ENCODE results near the gene NDUFAB1.

DNA sequence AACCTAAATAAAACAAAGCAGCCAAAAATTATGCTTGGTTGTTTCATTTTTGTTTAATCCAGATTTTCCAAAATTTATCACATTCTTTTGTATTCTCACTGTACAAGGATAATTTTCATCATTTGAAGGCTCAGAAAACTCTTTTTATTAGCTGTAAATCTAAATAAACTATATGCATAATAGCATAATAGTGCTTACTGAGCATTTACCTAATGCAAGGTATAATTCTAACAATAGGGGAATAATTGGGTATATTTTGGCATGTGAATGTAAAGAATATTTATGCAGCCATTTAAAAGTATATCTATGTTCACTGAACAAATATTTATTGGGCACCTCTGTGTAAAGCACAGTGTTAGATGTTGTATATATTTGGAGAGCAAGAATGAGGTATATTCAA lies 28.0 kb upstream of the NDUFAB1 start:
- TF ChIP-seq POLR2AphosphoS5 (IDR thresholded peaks at IDR 0.05) (no peak), POLR2A (IDR thresholded peaks at IDR 0.05) (no peak)
- TF ChIP-seq, protein P1, sequence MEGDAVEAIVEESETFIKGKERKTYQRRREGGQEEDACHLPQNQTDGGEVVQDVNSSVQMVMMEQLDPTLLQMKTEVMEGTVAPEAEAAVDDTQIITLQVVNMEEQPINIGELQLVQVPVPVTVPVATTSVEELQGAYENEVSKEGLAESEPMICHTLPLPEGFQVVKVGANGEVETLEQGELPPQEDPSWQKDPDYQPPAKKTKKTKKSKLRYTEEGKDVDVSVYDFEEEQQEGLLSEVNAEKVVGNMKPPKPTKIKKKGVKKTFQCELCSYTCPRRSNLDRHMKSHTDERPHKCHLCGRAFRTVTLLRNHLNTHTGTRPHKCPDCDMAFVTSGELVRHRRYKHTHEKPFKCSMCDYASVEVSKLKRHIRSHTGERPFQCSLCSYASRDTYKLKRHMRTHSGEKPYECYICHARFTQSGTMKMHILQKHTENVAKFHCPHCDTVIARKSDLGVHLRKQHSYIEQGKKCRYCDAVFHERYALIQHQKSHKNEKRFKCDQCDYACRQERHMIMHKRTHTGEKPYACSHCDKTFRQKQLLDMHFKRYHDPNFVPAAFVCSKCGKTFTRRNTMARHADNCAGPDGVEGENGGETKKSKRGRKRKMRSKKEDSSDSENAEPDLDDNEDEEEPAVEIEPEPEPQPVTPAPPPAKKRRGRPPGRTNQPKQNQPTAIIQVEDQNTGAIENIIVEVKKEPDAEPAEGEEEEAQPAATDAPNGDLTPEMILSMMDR (IDR thresholded peaks at IDR 0.05 in 8 of 11, conservative IDR thresholded peaks at IDR 0.05 in 3 of 11) = no peak
